ENCODE measurements around the gene NHSL2. TPM values are rescaled to one million over a fixed set of nuclear protein-coding genes. Genes with fewer than 3 reads are reported as not detected.

NHSL2 gene
- total RNA-seq, 2 donors from 2014 or later: 0.26 to 0.69 TPM

DNA sequence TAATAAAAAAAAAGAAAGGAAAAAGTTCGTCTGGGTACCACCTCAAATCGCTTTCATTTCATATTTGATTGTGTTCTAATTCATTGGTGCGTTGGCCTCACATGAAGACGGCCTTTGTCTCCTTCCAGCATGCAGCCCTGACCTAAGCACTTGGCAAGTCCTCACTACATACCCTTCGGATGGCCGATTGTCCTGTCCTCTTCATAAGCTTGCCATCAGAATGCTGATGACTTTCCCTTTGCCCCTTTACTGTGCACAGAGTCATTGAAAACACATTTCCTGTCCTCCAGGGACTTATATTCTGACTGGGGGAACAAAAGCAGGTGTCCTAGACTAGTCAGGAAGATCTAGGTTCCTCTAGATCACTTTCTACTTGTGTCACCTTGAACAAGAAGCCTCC is 178.1 kb downstream of the NHSL2 start:
- Mint-ChIP-seq H3K4me3 (no peak overlapping the region), H3K9me3 (no peaks in the 10 kb centered on the region), H3K27ac (no peak overlapping the region), H3K27me3 (ENCODE audit: low read depth) (peaks cover 65% of the 10 kb centered on the region), H3K4me1 (ENCODE audit: low read depth) (no peaks in the 10 kb centered on the region), H3K36me3 (ENCODE audit: insufficient read depth in 2 of 2) (no peaks in the 10 kb centered on the region)
- ATAC-seq (replicated peaks in 1 of 2) (no peak), DNase-seq (no peak)

DNA sequence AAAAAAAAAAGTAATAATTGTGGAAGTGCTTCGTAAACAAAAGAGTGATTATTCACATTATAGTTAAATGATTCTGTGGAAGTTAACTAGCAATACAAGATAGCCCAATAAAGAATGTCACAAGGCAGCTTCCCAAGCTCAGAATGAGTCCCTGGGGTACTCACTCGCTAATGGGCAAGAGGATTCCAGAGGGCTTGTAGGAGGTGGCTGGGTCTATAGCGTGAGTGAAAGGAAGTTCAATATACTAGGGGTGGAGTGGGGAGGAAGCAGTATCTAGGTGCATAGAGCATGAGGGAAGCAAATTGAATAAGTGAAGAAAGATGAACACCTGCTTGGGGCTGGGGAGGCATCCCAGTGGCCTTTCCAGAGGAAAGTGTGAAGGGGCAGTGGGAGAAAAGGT is 178.6 kb downstream of the NHSL2 start:
- H3K27ac Mint-ChIP-seq: no peak overlapping the region
- H3K4me3 Mint-ChIP-seq: no peak overlapping the region
- no peaks in the 10 kb centered on the region for H3K36me3 Mint-ChIP-seq (ENCODE audit: insufficient read depth in 2 of 2)
- H3K4me1 Mint-ChIP-seq (ENCODE audit: low read depth): no peaks in the 10 kb centered on the region
- ATAC-seq (replicated peaks in 1 of 2) (no peak), DNase-seq (no peak)
- H3K27me3 Mint-ChIP-seq (ENCODE audit: low read depth): peaks cover 65% of the 10 kb centered on the region
- H3K9me3 Mint-ChIP-seq: no peaks in the 10 kb centered on the region

DNA sequence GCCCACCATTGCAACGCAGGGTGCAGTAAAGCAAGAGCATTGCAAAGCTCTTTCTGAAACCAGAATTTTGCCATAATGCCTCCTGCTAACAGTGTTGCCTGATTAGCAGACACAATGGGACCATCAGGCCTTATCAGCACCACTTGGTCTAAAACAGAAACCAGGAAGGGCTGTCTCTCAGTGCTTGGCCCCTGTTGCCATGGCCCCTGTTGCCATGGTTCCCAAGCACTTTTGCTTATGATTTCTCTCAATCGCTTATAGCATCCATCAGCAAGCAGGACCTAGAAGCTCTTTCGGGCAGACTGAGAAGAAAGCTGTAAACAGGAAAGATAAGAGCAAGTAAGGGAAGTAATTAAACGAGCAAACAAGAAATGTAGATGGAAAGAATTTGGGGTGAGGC is 184.2 kb downstream of the NHSL2 start:
- DNase-seq (peak; percentile 29 to 46), ATAC-seq (replicated peaks in 1 of 2) (peak; percentile 60 to 78)
- H3K36me3 Mint-ChIP-seq (ENCODE audit: insufficient read depth in 2 of 2): no peaks in the 10 kb centered on the region
- peaks cover 6% of the 10 kb centered on the region for H3K4me1 Mint-ChIP-seq (ENCODE audit: low read depth)
- H3K27ac Mint-ChIP-seq: no peak overlapping the region
- H3K9me3 Mint-ChIP-seq: no peaks in the 10 kb centered on the region
- no peak overlapping the region for H3K4me3 Mint-ChIP-seq
- H3K27me3 Mint-ChIP-seq (ENCODE audit: low read depth): peaks cover 75% of the 10 kb centered on the region

DNA sequence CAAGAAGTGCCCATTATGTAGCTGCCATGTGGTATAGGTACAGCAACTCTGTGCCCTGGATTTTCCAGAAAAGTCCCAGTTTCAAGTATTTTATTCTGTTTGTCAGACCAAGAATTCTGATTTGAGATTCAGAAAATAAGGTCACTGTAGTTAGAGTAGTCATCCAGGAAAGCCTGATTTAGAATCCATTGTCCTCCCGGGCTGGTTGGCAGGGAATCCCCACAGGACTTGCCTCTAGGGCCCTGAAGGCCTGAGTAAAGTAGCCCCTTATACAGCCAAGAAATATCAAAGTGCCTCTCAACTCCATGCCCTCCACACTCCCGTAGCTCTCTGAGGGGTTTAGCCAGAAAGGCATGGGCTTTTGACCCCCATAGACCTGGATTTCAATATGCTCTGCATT is 184.7 kb downstream of the NHSL2 start:
- no peak for ATAC-seq (replicated peaks in 1 of 2)
- Mint-ChIP-seq H3K4me1 (ENCODE audit: low read depth) (peaks cover 11% of the 10 kb centered on the region), H3K27ac (no peak overlapping the region), H3K36me3 (ENCODE audit: insufficient read depth in 2 of 2) (no peaks in the 10 kb centered on the region), H3K9me3 (no peaks in the 10 kb centered on the region), H3K4me3 (no peak overlapping the region), H3K27me3 (ENCODE audit: low read depth) (peaks cover 79% of the 10 kb centered on the region)
- DNase-seq: no peak

DNA sequence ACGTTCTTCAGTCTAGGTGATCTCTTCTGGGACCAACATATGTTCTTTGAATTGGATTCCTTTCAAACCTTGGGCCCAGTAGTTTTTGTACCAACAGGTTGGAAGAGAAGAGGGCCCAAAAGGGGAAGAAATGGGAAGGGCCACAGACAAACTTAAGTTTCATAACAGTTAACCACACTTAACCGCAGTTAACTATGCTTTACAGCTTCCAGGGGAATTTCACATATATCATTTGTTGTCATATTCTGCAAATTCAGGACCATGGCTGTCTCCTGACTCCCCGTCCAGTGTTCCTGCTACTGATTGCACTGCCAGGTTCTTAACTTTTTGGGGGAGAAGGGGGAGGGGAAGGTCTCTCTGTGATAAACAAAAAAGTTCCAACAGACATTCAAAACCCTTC is 186.5 kb downstream of the NHSL2 start:
- no peaks in the 10 kb centered on the region for H3K36me3 Mint-ChIP-seq (ENCODE audit: insufficient read depth in 2 of 2)
- no peak overlapping the region for H3K27ac Mint-ChIP-seq
- no peaks in the 10 kb centered on the region for H3K9me3 Mint-ChIP-seq
- peaks cover 78% of the 10 kb centered on the region for H3K27me3 Mint-ChIP-seq (ENCODE audit: low read depth)
- no peak for ATAC-seq (replicated peaks in 1 of 2)
- no peak for DNase-seq
- H3K4me1 Mint-ChIP-seq (ENCODE audit: low read depth): peaks cover 28% of the 10 kb centered on the region
- no peak overlapping the region for H3K4me3 Mint-ChIP-seq

DNA sequence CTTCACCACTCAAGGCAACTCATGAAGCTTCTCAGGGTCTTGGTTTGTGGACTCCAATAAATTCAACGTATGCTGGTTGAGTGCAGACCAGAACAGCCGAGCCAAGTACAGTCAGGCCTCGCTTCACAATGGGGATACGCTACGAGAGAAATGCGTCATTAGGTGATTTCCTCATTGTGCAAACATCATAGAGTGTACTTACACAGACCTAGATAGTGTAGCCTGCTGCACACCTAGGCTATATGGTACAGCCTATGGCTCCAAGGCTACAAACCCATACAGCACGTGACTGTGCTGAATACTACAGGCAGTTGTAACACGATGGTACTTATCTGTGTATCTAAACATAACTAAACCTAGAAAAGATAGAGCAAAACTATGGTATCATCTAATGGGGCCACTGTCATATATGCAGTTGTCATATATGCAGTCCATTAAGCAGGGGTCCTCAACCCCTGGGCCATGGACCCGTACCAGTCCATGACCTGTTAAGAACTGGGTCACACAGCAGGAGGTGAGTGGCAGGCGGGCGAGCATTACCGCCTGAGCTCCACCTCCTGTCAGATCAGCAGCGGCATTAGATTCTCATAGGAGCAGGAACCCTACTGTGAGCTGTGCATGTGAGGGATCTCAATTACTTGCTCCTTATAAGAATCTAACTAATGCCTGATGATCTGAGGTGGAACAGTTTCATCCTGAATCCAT is 189.6 kb downstream of the NHSL2 start:
- H3K27me3 Mint-ChIP-seq (ENCODE audit: low read depth): peaks cover 82% of the 10 kb centered on the region
- H3K9me3 Mint-ChIP-seq: no peaks in the 10 kb centered on the region
- no peaks in the 10 kb centered on the region for H3K36me3 Mint-ChIP-seq (ENCODE audit: insufficient read depth in 2 of 2)
- H3K27ac Mint-ChIP-seq: no peak overlapping the region
- DNase-seq (no peak), ATAC-seq (replicated peaks in 1 of 2) (peak; percentile 9 to 53)
- peaks cover 27% of the 10 kb centered on the region for H3K4me1 Mint-ChIP-seq (ENCODE audit: low read depth)
- peak overlapping the region in 1 of 2 donors; percentile 72 for H3K4me3 Mint-ChIP-seq

DNA sequence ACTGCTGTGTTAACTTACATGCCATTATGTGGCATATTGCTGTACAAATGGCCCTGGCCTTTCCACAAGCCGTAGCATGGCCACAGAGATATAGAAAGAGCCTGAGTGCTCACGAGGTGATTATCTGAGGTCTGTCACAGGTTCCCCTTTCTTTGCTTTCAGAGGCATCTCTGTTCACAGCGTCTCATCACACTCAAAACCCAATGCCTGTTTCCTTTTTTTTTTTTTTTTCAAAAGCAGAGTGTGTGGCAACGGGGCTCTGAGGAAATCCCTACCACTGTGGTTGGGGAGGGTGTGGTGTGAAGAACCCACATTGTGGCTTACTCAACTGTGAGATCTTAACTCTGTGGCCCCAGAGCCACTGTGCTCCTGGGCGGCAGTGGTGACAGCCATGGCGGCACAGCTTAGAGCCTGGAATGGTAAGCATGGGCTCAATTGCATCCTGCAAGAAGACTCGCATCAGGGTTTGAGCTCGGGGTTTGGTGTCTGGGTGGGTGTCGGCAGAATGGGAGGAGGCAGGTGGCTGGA is 190.2 kb downstream of the NHSL2 start:
- H3K4me3 Mint-ChIP-seq: peak overlapping the region; percentile 52 to 72
- ATAC-seq (replicated peaks in 1 of 2) (peak; percentile 80 to 89), DNase-seq (peak; percentile 76 to 78)
- peaks cover 76% of the 10 kb centered on the region for H3K27me3 Mint-ChIP-seq (ENCODE audit: low read depth)
- peak overlapping the region; percentile 79 for H3K27ac Mint-ChIP-seq
- H3K9me3 Mint-ChIP-seq: no peaks in the 10 kb centered on the region
- no peaks in the 10 kb centered on the region for H3K36me3 Mint-ChIP-seq (ENCODE audit: insufficient read depth in 2 of 2)
- peaks cover 27% of the 10 kb centered on the region for H3K4me1 Mint-ChIP-seq (ENCODE audit: low read depth)

DNA sequence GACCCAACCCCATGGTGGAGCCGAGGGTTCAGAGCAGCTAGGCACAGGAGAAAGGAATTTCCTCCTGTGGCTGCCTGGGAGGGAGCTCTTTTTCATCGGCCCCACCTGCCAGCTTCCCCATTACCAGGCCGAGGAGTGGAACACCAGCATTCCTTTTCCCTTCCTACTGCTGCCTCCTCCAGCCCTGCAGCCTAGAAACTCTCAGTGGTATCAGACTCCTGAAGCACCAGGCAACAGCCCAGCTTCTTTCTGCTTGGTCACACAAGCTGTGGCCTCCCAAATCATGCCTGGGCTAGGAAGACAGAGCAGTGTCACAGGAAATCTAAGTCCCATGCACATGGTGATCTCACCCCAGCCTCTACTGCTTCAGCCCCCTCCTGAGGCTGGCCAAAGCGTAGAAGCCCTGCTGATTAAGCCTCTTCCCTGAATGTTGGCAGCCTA is 191.0 kb downstream of the NHSL2 start:
- Mint-ChIP-seq H3K27me3 (ENCODE audit: low read depth) (peaks cover 77% of the 10 kb centered on the region), H3K27ac (no peak overlapping the region)
- no peak for DNase-seq

DNA sequence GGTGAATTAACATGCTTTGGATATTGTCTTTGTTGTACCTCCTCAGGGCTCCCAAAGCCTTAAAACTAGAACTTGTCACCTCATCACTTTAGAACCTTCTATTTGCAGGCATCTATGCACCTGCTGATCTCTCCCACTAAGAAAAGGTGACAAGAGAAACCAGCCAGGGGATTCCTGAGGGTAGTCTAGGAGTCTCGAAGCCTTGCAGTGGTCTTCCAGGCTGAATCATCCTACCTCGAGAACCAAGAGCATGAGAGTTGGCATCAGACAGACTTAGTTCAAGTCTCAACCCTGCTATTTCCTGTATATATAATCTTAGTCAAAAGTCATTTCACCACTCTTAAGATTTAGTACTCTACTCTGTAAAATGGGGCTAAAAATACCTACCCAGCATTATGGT is 191.5 kb downstream of the NHSL2 start:
- Mint-ChIP-seq H3K27ac (no peak overlapping the region), H3K9me3 (no peaks in the 10 kb centered on the region), H3K4me1 (ENCODE audit: low read depth) (peaks cover 27% of the 10 kb centered on the region), H3K27me3 (ENCODE audit: low read depth) (peaks cover 73% of the 10 kb centered on the region), H3K4me3 (peak overlapping the region in 1 of 2 donors; percentile 29), H3K36me3 (ENCODE audit: insufficient read depth in 2 of 2) (no peaks in the 10 kb centered on the region)
- no peak for ATAC-seq (replicated peaks in 1 of 2)
- DNase-seq: no peak

More for the DNA sequence above, 191.0 kb downstream of the NHSL2 start:
- Mint-ChIP-seq H3K4me3 (peak overlapping the region in 1 of 2 donors; percentile 29), H3K4me1 (ENCODE audit: low read depth) (peaks cover 27% of the 10 kb centered on the region), H3K9me3 (no peaks in the 10 kb centered on the region), H3K36me3 (ENCODE audit: insufficient read depth in 2 of 2) (no peaks in the 10 kb centered on the region)
- no peak for ATAC-seq (replicated peaks in 1 of 2)

DNA sequence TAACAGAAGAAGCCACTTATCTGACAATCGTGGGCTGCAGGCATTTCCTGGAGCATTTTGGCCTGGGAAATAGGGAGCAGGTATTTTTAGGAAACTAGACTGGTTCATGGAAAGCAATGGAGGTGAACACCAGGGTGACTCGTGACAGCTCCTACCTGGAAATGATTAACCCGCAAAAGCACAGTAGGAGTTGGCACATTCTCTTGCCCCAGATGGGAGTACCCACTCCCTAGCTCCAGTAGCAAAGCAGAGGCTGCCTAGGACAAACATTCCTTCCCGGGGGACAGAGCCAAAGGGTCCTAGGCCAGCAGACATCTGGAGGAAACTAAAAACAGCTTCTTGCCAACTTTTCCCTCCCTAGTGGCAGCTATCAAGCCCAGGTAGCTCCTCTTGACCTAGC is 192.1 kb downstream of the NHSL2 start:
- Mint-ChIP-seq H3K27ac (no peak overlapping the region), H3K27me3 (ENCODE audit: low read depth) (peaks cover 73% of the 10 kb centered on the region)

DNA sequence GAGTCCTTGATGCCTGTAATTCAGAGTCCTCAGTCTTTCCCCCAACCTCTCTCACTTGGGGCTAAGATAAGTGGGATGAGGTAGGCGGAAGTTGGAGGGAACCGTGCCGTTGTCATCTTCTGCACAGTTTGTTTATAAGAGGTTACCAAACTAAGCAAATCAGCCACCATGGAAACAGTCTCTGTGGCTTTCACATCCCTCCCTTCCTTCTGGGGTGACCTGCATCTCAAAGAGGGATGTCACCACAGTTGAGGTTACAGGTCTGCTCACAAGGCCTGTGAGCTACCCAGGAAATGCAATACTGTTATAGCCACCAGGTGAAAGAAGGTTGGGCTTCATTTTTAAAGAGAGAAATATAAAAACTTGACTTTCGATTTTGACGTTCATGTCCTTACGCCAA is 194.8 kb downstream of the NHSL2 start:
- ATAC-seq (replicated peaks in 1 of 2) (peak; percentile 65 to 73), DNase-seq (peak; percentile 34 to 43)
- no peaks in the 10 kb centered on the region for H3K9me3 Mint-ChIP-seq
- H3K4me3 Mint-ChIP-seq: peak overlapping the region in 1 of 2 donors; percentile 43
- no peak overlapping the region for H3K27ac Mint-ChIP-seq
- H3K36me3 Mint-ChIP-seq (ENCODE audit: insufficient read depth in 2 of 2): no peaks in the 10 kb centered on the region
- peaks cover 19% of the 10 kb centered on the region for H3K4me1 Mint-ChIP-seq (ENCODE audit: low read depth)
- peaks cover 69% of the 10 kb centered on the region for H3K27me3 Mint-ChIP-seq (ENCODE audit: low read depth)

More for the DNA sequence above, 192.1 kb downstream of the NHSL2 start:
- Mint-ChIP-seq H3K9me3 (no peaks in the 10 kb centered on the region), H3K4me1 (ENCODE audit: low read depth) (peaks cover 27% of the 10 kb centered on the region), H3K4me3 (no peak overlapping the region), H3K36me3 (ENCODE audit: insufficient read depth in 2 of 2) (no peaks in the 10 kb centered on the region)
- DNase-seq (no peak), ATAC-seq (replicated peaks in 1 of 2) (no peak)

DNA sequence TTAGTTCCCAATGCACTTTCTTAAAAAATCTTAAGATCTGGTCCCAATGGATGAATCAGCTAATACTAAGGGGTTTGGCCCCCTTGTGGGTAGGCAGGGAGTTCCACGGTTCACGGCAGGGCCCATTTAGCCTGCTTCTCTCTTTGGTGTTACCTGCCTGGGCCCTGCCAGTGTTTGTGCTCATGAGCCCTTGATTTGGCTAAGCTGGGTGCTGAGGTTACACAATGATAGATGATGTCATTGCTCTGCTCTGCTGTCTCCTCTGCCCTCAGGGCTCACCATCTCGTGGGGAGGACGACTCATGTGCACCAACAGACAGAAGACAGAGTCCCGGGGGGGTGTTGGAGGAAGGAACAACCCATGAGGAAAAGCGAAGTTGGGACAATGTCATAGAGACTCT is 196.7 kb downstream of the NHSL2 start:
- ATAC-seq (replicated peaks in 1 of 2): peak; percentile 46 to 58
- no peaks in the 10 kb centered on the region for H3K9me3 Mint-ChIP-seq
- DNase-seq: no peak
- no peaks in the 10 kb centered on the region for H3K36me3 Mint-ChIP-seq (ENCODE audit: insufficient read depth in 2 of 2)
- H3K27me3 Mint-ChIP-seq (ENCODE audit: low read depth): peaks cover 63% of the 10 kb centered on the region
- no peak overlapping the region for H3K27ac Mint-ChIP-seq
- H3K4me3 Mint-ChIP-seq: no peak overlapping the region
- H3K4me1 Mint-ChIP-seq (ENCODE audit: low read depth): peaks cover under 1% of the 10 kb centered on the region

DNA sequence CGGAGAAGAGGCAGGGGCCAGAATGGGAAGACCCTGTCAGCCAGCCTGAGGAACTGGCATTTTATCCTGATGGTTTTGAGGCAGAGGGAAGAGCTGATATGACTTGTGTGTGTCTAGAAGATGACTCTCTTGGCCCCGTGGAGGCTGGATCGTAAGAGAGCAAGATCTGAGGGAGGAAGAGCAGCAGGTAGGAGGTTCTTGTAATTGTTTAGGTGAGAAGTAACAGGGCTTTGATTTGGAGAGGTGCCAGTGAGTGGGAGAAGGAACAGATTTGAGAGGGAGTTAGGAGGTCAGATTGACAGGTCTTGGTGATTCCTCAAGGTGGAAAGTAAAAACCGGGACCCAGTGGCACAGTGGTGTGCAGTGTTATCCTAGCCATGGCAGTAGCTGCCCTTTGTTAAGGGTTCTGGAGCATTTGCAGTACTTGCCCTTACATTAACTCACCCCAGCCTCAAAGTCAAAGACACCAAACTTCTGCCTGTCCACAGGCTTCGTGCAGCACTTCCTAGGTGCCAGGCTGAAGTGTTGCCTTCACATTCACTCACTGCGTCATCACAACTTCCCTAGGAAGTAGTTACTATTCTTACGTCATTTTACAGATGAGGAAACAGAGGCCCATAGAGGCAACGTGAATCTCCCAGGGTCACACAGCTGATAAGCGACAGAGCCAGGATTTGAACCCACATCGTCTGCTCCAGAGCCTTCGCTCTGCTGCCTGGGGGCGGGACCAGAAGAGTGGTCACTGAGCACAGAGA is 197.4 kb downstream of the NHSL2 start:
- H3K4me3 Mint-ChIP-seq: no peak overlapping the region
- no peak overlapping the region for H3K27ac Mint-ChIP-seq
- H3K9me3 Mint-ChIP-seq: no peaks in the 10 kb centered on the region
- DNase-seq (no peak), ATAC-seq (replicated peaks in 1 of 2) (no peak)
- no peaks in the 10 kb centered on the region for H3K36me3 Mint-ChIP-seq (ENCODE audit: insufficient read depth in 2 of 2)
- H3K27me3 Mint-ChIP-seq (ENCODE audit: low read depth): peaks cover 63% of the 10 kb centered on the region
- H3K4me1 Mint-ChIP-seq (ENCODE audit: low read depth): no peaks in the 10 kb centered on the region

Measured in activated T-cell treated with anti-CD3 and anti-CD28 coated beads, Interleukin-2, amount 50 U/mL, for 72 hours (primary cell).